SKM-1 treated with dmso at 0.1 percent for 144 hours (cell line): ENCODE results near the gene STOML2.

Experiments used
- DNase-seq: peaks from one replicate; lab custom pipeline; 2025; ENCODE audit not compliant: unreplicated experiment; lab: John Stamatoyannopoulos, UW

The STOML2 gene

DNA sequence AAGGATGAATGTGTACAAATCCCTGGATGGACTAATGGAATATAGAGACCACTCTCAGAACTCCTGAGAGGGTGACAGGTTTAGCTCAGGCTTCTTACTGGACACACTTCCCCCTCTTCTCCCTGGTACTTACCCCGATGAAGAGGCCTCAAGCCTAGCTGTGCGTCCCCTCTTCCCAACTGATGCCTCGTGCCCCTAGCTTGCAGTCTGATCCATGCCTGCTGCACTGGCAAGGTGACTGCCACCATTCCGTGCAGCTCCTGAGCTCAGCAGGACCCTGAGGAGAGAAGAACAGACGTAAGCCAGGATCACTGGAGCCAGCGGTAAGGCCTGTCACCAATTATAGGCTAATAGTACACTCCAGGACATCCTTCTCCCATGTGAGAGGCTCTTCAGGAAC, 5.5 kb upstream of the STOML2 start:
- no peak for DNase-seq

DNA sequence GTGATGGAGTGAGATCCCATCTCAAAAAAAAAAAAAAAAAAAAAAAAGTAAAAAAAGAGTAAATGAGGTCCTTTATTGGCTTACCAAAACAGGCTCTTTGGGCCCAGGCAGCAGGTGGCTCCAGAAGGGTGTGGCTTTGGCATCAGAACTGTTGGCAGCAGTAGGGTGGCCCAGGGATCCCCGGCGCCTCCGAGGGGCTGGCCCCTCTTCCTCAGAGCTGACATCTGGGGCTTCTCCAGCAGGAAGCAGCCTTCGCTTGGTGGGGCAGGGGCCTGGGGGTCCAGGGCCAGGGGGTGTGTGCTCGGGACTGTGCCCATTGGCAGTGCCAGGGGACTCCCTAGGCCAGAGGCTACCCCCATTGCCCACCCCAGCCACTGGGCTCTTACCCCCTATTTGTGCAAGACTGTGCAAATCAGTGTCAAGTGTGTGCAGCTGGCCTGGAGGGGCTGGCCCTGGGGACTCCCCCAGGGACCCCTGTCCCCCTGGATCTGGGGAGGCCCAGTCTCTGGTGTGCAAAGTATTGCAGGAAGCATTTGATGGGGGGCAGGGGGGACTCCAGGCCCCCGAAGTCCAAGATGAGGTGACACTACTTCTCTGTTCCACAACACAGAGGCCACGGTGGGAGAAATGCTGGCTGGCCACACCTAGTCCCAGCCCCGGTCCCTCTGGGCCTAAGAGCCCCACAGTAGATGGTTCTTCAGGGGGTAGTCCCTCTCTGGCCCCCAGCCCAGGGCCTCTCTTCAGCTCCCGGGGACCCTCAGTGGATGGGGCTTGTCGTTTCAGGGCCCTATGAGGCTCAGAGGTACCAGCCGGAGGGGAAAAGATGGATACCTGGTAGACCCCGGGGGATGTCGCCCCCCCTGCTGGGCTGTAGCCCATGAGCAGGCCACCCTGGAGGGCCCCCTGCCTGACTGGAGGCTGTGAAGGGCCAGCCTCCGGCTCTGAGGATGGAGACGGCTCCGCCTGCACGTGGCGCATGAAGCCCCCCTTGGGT, 4.7 kb upstream of the STOML2 start:
- no peak for DNase-seq

DNA sequence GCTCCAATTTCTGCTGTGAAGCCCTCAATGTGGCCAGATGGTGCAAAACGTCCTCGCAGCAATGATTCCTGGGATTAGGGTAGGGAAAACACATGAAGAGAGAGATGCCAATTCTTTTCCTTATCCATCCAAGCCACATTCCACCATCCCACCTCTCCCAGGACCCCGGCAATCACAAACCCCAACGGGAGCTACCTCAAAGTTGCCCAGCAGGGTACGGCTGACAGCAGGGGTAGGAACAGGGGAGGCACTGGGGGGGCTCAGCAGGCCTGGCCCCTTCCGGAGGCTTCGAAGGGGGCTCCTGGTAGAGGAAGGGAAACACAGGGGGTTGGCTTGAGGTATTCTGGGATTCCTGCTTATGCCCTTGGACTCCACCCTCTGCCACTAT, 3.4 kb upstream of the STOML2 start:
- DNase-seq = no peak

DNA sequence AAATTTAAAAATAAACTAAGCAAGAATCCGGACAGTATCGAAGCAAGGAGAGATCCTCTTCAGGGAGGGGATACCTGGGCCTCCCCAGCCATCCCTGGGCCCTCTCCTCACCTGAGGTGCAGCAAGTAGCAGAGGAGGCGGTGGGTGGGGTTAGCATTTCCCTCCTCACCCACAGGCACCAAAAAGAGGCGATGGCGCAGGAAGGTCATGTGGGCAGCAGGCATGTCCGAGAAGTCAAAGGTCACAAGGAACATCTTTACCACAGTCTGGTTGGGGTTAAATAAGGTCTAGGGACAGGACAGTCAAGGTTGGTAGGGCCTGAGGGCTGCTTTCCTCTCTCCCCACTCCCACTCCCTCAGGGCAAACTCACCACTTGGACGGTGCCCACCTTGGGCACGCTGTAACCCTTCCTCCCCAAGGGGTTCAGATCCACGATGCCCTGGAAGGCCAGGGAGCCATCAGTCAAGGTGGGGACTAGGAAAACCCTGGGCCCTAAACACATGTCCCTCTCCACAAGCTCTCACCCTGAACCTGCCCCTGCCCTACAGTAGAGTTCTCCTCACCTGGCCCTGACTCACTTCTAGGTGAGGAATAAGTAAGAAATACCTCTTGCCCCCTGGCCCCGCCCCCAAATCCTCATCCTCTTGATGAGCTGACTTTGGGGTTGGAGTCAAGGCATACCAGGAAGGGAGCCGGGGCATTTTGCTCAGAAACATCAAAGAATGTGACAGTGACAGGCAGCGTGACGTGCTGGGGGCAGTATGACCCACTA, 2.8 kb upstream of the STOML2 start:
- DNase-seq = no peak

DNA sequence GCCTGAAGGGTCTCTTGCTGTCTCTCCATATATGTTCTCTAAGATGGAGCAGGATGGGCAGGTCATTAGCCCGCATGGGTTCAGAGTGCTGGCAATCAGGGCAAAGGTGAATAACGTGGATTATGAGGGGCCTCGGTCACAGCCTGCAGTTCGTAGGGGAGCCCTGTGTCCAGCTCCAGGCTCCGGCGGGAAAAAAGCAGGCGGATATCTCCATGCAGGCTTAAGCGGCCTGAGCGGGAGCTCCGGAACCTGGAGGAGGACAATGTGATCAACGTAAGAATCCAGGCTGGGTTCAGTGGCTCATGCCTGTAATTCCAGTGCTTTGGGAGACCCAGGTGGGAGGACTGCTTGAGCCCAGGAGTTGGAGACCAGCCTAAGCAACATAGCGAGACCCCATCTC, 2.2 kb upstream of the STOML2 start:
- no peak for DNase-seq

DNA sequence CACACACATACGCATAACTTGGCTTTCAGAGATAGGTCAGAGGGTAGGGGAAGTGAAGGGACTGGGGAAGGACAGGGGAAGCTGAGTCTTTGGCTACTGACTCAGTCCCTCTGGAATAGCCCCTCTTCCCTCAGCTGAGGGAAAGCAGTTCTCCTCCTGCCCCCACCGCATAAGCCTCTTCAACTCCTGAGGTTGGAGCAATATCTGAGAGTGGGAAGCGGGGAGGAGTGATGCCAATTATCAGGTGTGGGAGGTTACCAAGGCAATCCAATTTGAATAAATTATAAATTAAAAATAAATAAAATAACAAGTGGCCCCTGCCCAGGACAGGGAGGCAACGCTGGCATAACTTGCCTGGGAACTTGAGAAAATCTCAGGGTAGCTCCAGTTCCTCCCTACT, 1.7 kb upstream of the STOML2 start:
- no peak for DNase-seq

DNA sequence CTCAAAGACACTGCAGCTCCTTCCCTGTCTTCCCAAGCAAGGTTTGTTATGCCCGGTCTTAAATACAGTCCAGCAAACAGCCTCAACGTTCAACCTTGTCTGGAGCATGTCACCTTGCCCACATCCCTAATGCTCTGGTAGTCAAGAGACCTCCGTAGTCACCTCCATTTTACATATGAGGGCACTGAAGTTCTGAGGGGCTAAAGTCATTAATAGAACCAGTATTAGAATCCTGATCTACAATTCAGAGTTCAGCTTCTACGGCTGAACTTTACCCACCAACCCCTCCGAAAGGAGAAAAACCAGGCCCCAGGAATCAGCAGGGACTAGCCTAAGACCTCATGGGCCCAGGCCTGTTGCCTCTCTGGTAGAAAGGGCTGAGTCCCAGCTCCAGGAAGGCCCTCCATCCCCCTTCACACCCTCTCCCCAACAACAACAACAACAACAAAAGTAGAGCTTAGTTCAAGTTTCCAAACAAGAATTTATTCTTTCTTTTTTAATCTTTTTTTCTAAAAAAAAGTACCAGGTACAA, 795 bp upstream of the STOML2 start:
- DNase-seq = no peak

DNA sequence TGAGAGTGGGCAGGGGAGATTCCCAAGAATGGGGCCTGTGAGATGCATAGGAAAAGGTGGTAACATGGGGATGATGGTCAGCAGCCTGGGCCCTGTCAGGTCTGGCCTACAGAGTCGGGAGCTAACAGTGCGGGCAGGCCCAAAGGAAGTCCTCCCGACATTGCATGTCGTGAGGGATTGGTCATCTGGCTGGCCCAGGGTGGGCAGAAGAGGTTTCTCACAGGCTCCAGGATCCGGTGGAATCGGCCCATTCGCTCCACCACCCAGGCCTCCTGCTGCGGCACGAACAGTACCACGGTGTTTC, 514 bp downstream of the STOML2 start:
- DNase-seq = no peak

DNA sequence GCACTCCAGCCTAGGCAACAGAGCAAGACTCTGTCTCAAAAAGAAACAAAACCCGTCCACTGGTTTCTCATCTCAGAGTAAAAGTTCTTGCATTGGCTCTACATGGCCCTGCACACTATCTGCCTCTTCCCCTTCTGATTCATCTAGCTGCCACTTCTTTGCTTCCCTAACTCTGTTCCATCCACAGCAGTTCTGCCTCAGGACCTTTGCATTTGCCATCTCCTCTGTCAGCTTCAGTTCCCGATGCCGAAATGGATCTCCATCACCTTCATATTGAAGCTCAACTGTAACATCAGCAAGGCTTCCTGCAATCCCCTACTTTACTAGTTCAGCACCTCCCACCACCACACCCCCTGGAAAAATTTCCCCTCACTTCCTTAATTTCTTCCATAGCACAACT, 5.4 kb downstream of the STOML2 start:
- no peak for DNase-seq

DNA sequence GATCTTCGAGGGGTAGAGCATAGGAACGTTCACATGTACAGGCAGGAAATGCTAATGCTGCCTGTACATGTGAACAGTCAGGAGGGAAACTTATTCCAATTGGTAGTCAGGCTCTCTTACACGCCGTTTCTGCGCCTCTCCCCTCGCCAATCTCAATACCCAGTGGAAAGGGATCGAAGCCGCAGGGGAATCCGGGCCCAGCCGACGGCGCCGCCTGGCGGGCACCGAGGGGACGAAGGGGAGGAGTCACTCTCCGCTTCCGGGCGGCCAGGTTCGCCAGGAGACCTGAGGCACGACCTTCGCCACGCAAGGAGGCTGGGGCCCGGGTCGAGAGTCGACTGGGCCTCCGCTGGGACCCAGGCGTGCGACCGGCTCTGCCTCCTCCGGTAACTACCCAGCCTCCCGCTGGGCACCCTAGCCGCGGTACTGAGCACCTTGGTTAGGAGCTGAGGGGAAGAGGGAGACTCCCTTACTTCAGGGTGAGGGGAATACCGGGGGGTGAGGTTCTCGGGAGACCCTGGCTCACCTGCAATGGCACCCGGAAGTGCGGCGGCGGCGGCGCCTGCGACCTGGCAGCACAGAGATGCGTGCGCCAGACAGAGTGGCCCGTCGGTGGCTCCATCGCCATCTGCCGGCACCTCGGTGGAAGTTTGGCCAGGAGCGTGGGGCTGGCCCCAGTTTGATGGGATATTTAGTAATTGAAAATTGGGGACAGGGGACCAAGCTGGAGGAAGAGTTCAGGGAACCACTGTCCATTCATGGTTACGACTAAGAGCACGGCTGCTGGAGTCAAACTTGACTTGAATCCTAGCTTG, 6.7 kb downstream of the STOML2 start, which contains the start of gene PIGO:
TSS of gene PIGO (minus strand) at position 557 of the 815 bp plus-strand sequence. CDS start 1,026 bp downstream, outside the sequence.
- DNase-seq = peak; percentile 69

DNA sequence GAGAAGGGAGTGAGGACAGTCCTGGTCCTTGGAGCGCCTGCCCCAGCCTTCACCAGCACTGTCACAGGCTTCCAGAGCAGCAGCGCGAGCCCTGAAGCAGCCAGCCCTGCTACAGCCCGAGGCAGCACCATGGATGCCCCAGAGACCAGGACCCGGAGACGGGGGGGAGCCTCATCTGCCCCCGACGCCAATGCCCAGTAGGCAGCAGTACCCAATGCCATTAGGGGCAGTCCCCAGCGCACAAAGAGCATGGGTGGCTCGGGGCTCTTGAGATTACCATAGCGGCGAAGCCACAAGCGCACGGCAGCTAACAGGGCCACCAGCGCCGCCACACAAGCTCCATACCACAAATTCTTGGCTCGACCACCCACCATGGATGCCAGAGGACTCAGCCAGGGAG, 11.4 kb downstream of the STOML2 start:
- DNase-seq = no peak

DNA sequence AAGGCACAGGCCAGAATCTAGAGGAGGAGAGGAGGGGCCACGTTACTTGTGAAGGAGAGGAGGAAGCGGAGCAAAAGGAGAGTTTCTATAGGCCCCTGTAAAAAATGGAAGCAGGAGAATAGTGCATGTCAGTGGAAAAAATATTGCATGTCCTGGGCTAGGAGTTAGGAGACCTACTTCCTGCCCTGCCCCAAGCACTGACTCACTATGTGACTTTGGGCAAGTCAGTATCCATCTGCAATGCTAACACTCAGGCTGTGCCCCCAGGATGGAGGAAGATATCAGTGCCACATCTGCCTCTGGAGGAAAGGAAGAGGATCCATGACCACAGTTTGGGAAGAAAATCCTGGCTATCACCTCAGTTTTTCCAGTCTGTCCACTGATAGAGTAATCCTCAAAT, 13.5 kb downstream of the STOML2 start:
- DNase-seq = no peak

DNA sequence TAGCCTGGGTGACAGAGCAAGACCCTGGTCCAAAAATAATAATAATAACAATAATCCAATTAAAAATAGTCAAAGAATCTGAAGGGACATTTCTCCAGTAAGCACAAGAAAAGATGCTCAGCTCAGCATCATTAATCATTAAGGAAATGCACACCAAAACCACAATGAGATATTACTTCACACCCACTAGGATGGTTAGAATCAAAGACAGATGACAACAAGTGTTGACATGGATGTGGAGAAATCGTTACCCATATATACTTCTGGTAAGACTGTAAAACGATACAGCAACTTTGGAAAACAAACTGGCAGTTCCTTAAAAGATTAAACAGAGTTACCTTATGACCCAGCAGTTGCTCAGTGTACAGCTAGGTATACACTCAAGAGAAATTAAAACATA, 17.9 kb downstream of the STOML2 start:
- DNase-seq = no peak

DNA sequence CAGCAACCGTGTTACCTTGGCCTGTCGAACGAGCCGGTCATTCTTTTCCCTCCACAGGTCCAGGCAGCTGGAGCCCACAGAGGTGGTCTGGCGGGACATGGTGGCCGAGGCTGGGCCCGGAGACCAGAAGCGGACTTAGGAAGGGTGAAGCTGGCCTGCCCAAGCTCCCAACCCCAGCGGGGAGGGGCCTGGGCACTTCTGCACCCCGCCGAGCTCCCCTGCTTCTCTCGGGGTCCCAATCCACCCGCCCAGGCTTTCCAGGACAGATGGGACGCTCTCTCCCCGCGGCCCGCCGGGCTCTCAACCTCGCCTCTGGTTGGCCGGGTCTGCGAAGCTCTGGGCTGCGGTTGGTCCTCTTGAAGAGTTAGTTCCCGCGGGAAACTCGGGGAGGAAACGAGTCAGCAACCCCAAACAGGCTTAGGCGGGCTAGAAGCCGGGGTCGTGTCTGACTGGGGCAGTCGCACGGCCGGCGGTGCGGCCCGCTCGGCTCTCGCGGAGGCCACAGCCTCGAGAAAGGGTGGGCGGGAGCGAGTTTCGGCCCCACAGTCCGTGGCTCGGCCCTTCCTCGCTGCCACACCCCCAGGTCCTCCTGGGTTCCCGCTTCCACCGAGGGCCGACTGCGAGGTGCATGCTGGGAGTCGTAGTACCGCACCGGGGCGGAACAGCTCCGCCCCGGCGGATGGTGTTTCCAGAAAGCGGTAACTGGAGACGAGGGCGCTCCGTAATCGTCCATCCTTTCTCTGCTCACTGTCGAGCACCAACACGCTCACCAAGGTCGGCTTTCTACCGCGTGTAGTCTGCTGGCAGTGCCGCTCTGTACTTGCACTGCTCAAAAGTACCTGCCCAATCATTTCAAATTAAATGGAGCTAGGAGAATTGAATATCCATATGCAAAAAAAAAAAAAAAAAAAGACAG, 23.2 kb downstream of the STOML2 start, which contains the start of gene FANCG:
TSS of gene FANCG (minus strand) at position 517 of the 916 bp plus-strand sequence. CDS start at position 99, 418 bp downstream.
- peak; percentile 87 for DNase-seq

DNA sequence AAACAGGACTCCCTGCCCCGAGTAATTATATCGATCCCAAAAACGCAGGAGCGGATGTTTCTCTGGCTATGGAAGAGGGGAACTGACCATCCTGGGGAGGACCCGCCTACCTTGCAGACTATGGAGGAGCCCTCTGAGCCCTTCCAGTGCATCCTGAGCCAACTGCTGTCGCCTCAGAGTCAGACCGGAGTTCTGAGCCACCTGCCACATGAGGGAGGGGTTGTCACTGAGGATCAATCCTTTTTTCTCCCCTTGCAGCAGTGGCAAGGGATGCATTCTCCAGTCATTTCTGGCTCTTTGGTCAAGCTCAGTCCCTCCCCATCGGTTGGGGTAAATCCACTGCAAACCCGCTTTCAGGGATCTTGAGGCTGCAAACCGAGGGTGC, 23.9 kb downstream of the STOML2 start:
- DNase-seq = no peak

DNA sequence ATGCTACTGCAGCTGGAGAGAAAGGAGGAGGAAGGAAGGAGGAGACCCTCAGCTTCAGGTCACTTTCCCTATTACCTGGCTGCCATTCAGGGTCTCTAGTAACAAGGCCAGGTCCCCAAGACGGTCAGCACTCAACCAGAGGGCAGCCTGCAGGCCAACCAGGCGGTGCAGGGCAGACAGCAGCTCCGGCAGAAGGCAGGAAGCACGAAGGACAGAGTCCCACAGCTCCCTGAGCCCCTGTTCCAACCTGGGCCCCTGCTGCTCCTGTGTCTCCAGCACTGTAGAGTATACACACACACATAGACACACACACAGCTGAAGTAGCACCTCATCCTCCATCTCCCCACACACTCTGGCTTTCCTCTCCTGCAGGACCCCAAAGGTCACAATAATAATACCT, 24.9 kb downstream of the STOML2 start:
- DNase-seq = no peak

DNA sequence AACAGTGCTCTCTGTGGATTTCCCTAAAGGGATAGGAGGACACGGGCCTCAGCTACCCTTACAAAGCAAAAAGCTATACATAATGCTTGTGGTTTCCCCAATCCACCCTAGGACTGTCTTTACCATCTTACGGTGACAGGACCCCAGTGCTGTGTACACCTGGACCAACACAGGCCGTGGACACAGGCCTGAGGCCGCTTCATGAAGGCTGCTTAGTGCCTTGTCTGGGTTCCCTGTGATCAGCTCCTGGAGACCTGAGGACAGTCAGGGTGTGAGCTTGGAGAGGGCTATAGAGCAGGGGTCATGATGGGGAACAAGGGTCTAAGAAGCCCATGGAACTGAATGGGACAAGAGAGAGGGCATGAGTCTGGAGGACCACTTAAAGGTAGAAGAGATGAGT, 26.1 kb downstream of the STOML2 start:
- DNase-seq = no peak

DNA sequence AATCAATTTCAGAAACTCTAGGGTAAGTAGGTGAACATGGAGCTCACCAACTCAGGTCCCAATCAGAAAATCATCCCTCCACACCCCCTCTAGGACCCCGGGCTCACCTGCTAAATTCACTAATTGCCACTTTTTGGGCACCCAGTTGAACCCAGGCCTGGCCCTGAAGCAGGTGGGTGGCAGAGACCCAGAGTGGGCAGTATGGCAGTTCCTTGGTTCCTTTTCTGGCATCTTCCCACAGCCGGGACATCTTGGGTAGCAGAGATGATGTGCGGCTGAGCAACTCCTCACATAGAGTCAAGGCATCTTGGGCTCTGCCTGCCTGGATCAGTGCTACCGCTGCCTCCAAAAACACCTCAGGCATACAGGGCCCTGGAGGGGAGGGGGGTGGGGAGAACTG, 27.6 kb downstream of the STOML2 start:
- DNase-seq = no peak

DNA sequence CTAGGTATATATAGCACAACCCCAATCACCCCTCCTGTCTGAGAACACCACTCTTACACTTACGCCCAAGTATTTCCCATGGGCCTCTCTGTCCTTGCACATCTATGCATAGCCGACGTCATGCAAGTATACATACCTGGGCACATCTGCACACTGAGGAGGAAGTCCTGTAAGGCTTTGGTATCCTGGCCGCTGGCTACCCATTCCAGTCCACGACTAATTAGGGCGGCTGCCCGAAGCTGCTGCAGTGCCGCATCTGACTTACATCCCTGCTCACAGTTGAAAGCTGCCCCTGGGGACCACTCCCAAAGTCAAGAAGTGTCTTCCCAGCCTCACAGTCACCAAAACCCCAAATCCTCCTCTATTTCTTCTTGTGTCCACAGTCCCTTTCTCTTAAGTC, 28.1 kb downstream of the STOML2 start:
- no peak for DNase-seq

DNA sequence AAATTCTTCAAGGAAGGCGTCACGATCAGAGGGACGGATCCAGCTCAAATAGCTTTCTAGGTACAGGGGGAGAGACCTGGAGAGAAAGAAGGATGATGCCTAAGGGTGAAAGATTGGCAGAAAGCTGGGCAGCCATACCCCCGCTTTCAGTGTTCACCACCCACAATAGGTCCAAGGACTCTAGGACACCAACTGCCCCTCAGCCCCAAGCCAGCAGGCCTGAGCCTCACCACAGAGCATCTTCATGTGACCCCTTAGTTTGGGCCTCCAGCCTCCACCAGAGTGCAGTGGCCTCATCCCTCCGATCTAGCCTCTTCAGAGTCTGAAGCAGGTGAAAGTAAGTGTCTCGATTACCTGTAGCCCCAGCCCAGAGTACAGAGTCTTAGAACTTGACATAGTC, 28.8 kb downstream of the STOML2 start:
- DNase-seq = no peak
